Left cardiac atrium (tissue), 4 donors: ENCODE results near the gene CCT2. TPM values are rescaled to one million over a fixed set of nuclear protein-coding genes. Genes with fewer than 3 reads are reported as not detected.
"Not testable (repeated sequence)": the region's sequence is repeated elsewhere in the genome, so short reads cannot be mapped to it uniquely, and the experiment has no call there.

ENCODE experiments used
- ATAC-seq, 2 donors: fragments of 200-7000 bp; cut with Tn5 transposase; one replicate each; pipeline ENCODE4 v1.9.1; 2020; ENCODE audit warnings: mild to moderate bottlenecking in 2 of 2, moderate library complexity in 2 of 2
- DNase-seq: peaks from one replicate; pipeline ENCODE4 v3.0.0-alpha.2; 2020
- intact Hi-C, 2 donors: fragments of 100-400 bp; cut with DNase I; formaldehyde crosslinking; loops; one replicate each; pipeline versions ENCODE4 v1.14.1 to v1.15.1; 2022 to 2023
- total RNA-seq, 2 donors: library from RNA; stranded (reverse); fragmentation: NEBNext Ultra II Directional; extraction: Animal tissue kit (Norgen Biotek cat#: 25700); gene quantifications; one replicate each; pipeline ENCODE4 v1.2.1, GENCODE V29; 2021
- donor health status: DM: no; HTN: yes; CAD: no.
- donor health status: DM: no; HTN: yes; CAD: no; lungs with severe emphysema.
- donor health status: DM: yes; HTN: yes; CAD: no.
- donor health status: Dilated cardiomyopathy.

Gene CCT2
- total RNA-seq, 2 donors from 2014 or later: 96.8 to 115 TPM

- DNase-seq: no peak
- no peak for ATAC-seq
- intact Hi-C loops: loop anchor here in 1 of 2 donors (10.0 kb wide), 1 partner anchor 174 kb away; no protein-coding TSS in a partner anchor
These were observed 6.2 kb upstream of the CCT2 start for GRCh38 chr12:69579029-69579428.

DNA sequence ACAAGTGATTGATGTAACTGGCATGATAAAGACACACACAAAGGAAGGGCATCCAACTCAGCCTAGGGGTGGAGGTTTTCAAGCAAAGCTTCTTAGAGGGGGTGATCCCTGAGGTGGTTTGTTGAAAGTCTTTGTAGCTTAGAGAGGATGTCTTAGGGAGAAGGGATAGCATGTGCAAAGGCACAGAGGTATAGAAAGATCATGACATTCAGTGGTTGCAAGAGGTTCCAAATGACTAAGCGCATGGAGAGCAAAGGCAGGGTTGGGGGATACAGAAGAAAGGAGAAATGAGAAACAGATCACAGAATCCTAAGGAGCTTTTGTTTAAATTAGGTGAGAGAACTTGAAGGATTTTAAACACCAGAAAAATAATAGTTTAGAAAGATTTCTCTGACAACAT is 5.2 kb upstream of the CCT2 start:
- intact Hi-C loops: no loop called here
- ATAC-seq (no peak), DNase-seq (no peak)

DNA sequence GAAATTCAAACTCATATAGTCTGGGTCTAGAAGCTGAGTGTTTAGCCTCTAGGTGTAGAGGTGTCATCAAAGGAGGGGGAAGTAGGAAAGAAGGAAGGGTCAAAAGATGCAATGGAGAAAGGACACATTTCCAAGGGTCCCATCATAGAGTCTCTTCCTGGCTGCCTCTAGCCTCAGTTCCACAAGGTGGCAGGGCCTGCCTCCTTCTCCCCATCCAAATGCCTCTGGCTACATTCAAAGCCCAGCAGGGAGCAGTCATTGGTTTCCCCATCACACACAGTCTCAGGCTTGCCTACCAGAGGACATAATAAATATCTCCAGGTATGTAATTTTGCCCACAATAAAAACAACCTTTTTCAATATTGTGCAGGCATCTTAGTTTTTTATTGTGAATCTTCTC is 2.1 kb upstream of the CCT2 start:
- no peak for DNase-seq
- intact Hi-C loops: no loop called here
- no peak for ATAC-seq

GRCh38 chr12:69588527-69588926 is 3.3 kb downstream of the CCT2 start:
- ATAC-seq: no peak
- DNase-seq: no peak
- intact Hi-C loops: no loop called here

GRCh38 chr12:69589082-69589481 is 3.8 kb downstream of the CCT2 start:
- ATAC-seq (no peak), DNase-seq (no peak)
- intact Hi-C loops: no loop called here

GRCh38 chr12:69595689-69596088 is 10.4 kb downstream of the CCT2 start:
- peak in 1 of 2 donors; percentile 23 for ATAC-seq
- intact Hi-C loops: no loop called here
- no peak for DNase-seq

- intact Hi-C loops: no loop called here
- no peak for ATAC-seq
These were observed 13.0 kb downstream of the CCT2 start for GRCh38 chr12:69598174-69598753.

DNA sequence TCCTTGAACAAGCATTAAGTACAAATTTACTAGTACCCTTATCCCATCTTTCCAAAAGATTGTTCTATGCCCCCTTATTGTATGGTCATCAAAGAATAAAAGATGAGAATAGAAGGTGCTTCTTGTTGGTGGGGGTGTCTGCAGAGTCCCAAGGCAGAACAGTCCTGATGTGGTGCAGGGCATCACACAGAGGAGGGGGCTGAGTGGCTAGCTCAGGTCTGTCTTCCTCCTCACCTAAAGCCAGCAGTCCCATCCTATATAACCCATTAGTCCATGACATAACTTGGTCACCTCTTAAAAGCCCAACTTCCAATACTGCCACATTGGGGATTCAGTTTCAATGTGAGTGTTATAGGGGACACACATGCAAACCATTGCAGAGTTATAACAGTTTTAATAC is 15.5 kb downstream of the CCT2 start:
- intact Hi-C loops: no loop called here
- DNase-seq (no peak), ATAC-seq (no peak)

More at GRCh38 chr12:69598174-69598753, 13.0 kb downstream of the CCT2 start:
- DNase-seq: no peak

DNA sequence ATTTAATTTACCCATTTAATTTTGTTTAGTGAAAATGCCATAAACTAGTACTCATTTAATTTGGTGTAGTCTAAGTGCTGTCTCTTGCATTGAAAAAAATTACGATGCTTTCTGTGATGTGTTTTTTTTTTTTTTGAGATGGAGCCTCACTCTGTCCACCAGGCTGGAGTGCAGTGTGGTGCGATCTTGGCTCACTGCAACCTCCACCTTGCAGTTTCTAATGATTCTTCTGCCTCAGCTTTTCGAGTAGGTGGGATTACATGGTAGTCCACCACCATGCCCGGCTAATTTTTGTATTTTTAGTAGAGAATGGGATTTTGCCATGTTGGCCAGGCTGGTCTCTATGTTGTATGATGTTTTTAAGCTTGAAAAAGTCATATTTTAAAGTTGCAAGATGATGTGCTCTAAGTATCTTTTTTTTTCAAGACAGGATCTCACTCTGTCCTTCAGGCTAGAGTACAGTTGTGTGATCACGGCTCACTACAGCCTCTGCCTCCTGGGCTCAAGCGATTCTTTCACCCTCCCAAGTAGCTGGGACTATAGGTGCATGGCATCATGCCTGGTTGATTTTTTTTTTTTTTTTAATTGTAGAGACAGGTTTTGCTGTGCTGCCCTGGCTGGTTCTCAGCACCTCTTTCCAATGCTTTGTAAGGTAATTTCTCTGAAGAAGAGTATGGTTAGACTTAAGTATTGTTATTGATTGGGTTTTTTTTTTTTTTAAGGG is 16.9 kb downstream of the CCT2 start:
- intact Hi-C loops: no loop called here
- DNase-seq (no peak), ATAC-seq (no peak)

GRCh38 chr12:69602954-69603353 is 17.7 kb downstream of the CCT2 start:
- intact Hi-C loops: no loop called here
- ATAC-seq: no peak
- no peak for DNase-seq

- ATAC-seq, intact Hi-C loops, DNase-seq: not testable (repeated sequence)
These were observed 18.3 kb downstream of the CCT2 start for GRCh38 chr12:69603556-69603955.

DNA sequence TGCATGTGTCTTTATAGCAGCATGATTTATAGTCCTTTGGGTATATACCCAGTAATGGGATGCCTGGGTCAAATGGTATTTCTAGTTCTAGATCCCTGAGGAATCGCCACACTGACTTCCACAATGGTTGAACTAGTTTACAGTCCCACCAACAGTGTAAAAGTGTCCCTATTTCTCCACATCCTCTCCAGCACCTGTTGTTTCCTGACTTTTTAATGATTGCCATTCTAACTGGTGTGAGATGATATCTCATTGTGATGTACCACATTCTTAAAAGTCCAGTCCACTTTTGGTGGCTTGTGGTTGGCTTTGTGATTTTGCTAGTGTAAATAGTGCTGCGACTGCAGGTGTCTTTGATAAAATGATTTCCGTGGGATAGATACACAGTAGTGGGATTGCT is 19.0 kb downstream of the CCT2 start:
- intact Hi-C loops, DNase-seq, ATAC-seq: not testable (repeated sequence)

GRCh38 chr12:69608114-69608513 is 22.9 kb downstream of the CCT2 start:
- no peak for DNase-seq
- intact Hi-C loops: no loop called here
- ATAC-seq: no peak

DNA sequence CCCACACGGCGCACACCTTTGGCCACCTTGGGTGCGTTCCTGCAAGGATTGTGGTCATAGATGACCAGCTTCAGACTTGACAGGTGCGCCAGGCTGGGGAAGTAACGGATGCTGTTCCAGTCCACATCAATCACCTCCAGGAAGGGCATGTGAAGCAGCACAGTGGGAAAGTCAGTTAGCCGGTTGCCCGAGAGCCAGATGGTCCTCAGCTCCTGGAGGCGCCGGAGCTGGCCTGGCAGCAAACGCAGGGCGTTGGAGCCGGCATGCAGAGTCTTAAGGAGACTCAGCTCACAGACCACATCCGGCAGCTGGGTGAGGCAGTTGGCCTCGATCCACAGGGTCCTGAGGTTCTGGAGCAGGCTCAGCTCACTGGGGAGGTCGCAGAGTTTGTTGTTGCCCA is 24.9 kb downstream of the CCT2 start:
- peak; percentile 13 to 20 for ATAC-seq
- intact Hi-C loops: no loop called here
- no peak for DNase-seq

DNA sequence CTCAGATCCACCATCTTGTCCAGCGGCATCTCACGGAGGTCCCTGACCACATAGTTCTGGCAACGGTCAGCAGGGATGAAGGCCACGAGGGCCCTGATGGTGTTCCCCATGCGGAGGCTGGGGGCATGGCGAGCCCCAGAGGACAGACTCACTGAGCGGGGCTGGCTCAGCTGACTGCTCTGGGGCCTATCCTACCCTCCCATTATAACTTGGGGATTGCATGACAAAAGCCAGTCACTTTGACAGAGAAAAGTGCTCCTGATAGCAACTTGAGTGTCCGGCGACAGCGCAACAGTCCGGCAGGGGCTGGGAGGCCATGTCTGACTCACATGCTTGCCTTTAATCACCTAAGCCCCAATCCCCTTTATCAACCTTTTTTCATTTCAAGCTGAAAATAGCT is 25.5 kb downstream of the CCT2 start, which contains the start of gene LRRC10:
TSS of gene LRRC10 (minus strand) at position 179 of the 400 bp plus-strand sequence. CDS start at position 110, 69 bp downstream.
- ATAC-seq (peak; percentile 81 to 87), DNase-seq (peak; percentile 47)
- intact Hi-C loops: no loop called here

DNA sequence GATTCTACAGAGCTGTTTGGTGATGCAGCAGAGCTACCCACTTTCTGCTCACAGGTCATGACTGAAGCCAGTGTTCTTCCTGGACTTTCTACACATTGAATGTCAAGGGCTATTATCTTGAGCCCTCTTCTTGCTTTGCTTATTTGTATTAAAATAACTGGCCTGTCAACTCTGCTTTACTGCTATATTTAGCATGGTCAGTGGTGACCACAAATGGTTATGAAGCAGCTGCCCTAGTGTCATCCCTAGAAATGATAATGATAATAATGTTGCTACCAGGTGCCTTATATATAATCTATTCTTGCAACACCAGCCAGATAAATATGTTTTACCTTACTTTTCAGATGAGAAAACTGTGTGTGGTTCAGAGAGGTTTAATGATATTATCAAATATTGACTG is 28.1 kb downstream of the CCT2 start:
- intact Hi-C loops: no loop called here
- peak; percentile 31 to 39 for ATAC-seq

DNA sequence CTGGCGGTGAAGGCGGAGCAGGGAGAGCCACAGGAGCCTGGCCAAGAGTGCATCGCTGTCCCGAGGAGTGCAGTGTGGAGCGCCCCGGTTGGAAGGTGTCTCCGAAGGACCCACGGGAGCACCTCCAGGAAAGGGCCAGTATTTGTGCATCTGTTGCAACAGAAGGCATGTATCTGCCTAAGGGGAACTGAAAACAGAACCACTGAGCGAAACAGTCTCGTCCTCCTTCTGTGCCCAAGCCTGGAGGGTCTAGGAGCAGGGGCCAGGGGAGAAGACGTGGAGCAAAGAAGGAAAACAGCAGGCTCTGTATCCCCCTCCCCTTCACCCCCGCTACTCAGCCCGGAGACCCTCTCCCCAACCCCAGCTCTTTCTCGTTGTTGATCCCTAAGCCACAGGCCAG is 30.8 kb downstream of the CCT2 start:
- DNase-seq (no peak), ATAC-seq (no peak)
- intact Hi-C loops: no loop called here

More for the DNA sequence above, 28.1 kb downstream of the CCT2 start:
- no peak for DNase-seq

- ATAC-seq: no peak
- DNase-seq: no peak
- intact Hi-C loops: no loop called here
These were observed 33.8 kb downstream of the CCT2 start for GRCh38 chr12:69619050-69619449.

DNA sequence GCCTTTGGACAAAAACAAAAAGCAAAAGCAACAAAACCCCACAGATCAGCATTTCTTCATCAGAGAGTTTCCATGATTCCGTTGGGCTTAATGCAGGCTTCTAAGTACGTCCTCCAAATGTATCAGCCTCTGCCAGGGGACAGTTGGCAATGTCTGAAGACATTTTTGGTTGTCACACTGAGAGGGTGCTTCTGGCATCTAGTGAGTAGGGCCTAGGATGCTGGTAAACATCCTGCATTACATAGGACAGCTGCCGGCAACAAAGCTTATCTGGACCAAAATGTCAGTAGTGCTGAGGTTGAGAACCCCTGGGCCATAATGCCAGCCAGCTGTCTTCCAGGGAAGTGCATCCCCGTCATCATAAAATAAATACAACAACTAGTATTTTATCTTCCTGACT is 34.8 kb downstream of the CCT2 start:
- intact Hi-C loops: no loop called here
- no peak for DNase-seq
- peak in 1 of 2 donors; percentile 26 for ATAC-seq

DNA sequence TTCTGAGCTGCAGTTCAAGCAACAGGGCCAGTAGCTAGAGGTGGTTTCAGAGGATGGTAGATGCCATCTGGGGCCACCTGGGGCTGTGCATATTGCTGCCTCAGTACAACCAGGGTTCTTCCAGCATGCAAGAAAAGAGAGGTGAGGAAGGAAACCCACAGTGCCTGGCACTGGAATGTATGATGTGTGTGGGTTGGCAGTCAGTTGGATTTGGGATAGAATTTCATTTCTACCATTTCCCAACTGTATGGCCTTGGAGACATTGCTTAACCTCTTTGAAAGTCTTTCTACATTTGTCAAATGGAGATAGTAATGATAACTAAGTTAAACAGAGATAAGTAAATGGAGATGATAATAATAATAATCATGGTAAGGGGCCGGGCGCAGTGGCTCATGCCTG is 35.7 kb downstream of the CCT2 start:
- DNase-seq: no peak
- no peak for ATAC-seq
- intact Hi-C loops: no loop called here

DNA sequence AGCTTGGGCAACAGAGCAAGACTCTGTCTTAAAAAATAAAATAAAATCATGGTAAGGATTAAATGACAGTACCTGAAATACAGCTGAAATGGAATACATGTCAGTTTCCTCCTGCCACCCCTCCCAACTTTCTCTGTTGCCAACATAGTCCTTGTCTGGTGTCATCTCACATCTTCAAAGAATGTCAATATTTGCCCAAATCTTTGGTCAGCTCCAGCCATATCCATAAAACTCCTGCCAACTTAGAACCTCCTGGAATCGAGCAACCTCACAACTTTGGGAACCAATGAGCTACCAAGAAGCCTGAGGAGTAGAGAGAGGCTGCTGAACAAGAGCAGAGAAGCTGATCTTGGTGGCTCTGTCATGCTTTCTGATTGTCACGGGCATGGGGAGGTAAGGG is 36.3 kb downstream of the CCT2 start:
- no peak for ATAC-seq
- DNase-seq: no peak
- intact Hi-C loops: no loop called here
